Measurements from ENCODE around the gene TMIE. TPM values are rescaled to one million over a fixed set of nuclear protein-coding genes. Genes with fewer than 3 reads are reported as not detected.
A peak's percentile ranks its signal among the peaks of the same experiment; 100 is the strongest.
"Not testable (repeated sequence)": the region's sequence is repeated elsewhere in the genome, so short reads cannot be mapped to it uniquely, and the experiment has no call there.

TMIE gene
- total and polyA plus RNA-seq, 2 experiments from 2014 or later = 0.53 to 0.63 TPM

GRCh38 chr3:46750555-46751038 lies 49.4 kb downstream of the TMIE start:
- no peaks in the 10 kb centered on the region for H3K9me3 ChIP-seq (ENCODE audit: low read depth)
- TF ChIP-seq, protein P1, sequence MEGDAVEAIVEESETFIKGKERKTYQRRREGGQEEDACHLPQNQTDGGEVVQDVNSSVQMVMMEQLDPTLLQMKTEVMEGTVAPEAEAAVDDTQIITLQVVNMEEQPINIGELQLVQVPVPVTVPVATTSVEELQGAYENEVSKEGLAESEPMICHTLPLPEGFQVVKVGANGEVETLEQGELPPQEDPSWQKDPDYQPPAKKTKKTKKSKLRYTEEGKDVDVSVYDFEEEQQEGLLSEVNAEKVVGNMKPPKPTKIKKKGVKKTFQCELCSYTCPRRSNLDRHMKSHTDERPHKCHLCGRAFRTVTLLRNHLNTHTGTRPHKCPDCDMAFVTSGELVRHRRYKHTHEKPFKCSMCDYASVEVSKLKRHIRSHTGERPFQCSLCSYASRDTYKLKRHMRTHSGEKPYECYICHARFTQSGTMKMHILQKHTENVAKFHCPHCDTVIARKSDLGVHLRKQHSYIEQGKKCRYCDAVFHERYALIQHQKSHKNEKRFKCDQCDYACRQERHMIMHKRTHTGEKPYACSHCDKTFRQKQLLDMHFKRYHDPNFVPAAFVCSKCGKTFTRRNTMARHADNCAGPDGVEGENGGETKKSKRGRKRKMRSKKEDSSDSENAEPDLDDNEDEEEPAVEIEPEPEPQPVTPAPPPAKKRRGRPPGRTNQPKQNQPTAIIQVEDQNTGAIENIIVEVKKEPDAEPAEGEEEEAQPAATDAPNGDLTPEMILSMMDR (IDR thresholded peaks at IDR 0.05; ENCODE audit: low read depth, low read length) = no peak
- no peak for DNase-seq (ENCODE audit: low read depth in 1 of 2, low spot score in 1 of 2)

DNA sequence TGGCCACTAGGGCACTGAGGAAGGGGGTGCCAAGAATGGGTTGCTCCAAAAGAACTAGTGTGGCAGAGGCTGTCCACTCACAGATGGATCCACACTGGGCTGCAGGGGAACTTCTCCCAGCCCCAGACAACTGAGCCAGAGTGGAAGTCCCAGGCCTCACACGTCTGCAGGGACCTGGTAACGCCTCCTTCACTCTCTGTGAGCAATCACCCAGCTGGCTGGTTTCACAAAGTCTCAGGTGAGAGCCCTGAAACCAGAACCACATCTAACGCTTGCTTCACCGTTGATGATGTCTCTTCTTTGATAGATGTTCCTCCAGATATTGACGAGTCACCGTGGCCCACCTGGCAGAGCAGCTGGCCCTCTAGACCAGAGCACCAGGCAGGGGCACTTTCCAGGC lies 51.9 kb downstream of the TMIE start:
- H3K4me3 ChIP-seq; H3K9me3 ChIP-seq (ENCODE audit: low read depth); H3K27me3 ChIP-seq; H3K27ac ChIP-seq; H3K4me1 ChIP-seq (ENCODE audit: low read depth); H3K36me3 ChIP-seq; DNase-seq (ENCODE audit: low read depth in 1 of 2, low spot score in 1 of 2): not testable (repeated sequence)

More at GRCh38 chr3:46750555-46751038, 49.4 kb downstream of the TMIE start:
- Histone ChIP-seq H3K27me3 (no peaks in the 10 kb centered on the region), H3K36me3 (no peaks in the 10 kb centered on the region), H3K4me3 (no peak overlapping the region), H3K4me1 (ENCODE audit: low read depth) (no peaks in the 10 kb centered on the region), H3K27ac (no peak overlapping the region)

DNA sequence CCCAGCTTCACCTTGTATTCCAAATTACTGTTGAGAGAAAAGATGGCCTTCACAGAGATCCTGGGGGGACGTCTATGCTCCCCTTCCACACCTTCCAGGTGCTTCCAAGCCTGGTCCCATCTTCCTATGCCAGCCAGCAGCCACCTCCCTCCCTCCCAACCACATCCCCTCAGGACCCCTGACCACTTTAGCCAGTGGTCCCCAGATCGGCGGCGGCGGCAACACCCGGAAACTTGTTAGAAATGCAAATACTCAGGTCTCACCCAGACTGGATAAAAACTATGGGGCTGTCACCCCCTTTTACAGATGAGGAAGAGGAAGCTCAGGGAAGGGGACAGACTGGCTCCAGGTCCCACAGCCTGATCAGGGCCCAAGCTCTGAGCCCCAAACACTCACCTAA lies 54.5 kb downstream of the TMIE start:
- DNase-seq (ENCODE audit: low read depth in 1 of 2, low spot score in 1 of 2) = no peak
- Histone ChIP-seq H3K4me1 (ENCODE audit: low read depth) (no peaks in the 10 kb centered on the region), H3K9me3 (ENCODE audit: low read depth) (no peaks in the 10 kb centered on the region), H3K4me3 (no peak overlapping the region), H3K36me3 (no peaks in the 10 kb centered on the region), H3K27ac (no peak overlapping the region), H3K27me3 (no peaks in the 10 kb centered on the region)
- TF ChIP-seq, protein P1 (IDR thresholded peaks at IDR 0.05; ENCODE audit: low read depth, low read length) = no peak

- H3K27ac ChIP-seq = no peak overlapping the region
- DNase-seq (ENCODE audit: low read depth in 1 of 2, low spot score in 1 of 2) = no peak
- TF ChIP-seq, protein P1 (IDR thresholded peaks at IDR 0.05; ENCODE audit: low read depth, low read length) = no peak
- H3K4me3 ChIP-seq = no peak overlapping the region
- H3K27me3 ChIP-seq = no peaks in the 10 kb centered on the region
- no peaks in the 10 kb centered on the region for H3K4me1 ChIP-seq (ENCODE audit: low read depth)
- no peaks in the 10 kb centered on the region for H3K9me3 ChIP-seq (ENCODE audit: low read depth)
- no peaks in the 10 kb centered on the region for H3K36me3 ChIP-seq
Observed at GRCh38 chr3:46756642-46757041, 55.5 kb downstream of the TMIE start.

DNA sequence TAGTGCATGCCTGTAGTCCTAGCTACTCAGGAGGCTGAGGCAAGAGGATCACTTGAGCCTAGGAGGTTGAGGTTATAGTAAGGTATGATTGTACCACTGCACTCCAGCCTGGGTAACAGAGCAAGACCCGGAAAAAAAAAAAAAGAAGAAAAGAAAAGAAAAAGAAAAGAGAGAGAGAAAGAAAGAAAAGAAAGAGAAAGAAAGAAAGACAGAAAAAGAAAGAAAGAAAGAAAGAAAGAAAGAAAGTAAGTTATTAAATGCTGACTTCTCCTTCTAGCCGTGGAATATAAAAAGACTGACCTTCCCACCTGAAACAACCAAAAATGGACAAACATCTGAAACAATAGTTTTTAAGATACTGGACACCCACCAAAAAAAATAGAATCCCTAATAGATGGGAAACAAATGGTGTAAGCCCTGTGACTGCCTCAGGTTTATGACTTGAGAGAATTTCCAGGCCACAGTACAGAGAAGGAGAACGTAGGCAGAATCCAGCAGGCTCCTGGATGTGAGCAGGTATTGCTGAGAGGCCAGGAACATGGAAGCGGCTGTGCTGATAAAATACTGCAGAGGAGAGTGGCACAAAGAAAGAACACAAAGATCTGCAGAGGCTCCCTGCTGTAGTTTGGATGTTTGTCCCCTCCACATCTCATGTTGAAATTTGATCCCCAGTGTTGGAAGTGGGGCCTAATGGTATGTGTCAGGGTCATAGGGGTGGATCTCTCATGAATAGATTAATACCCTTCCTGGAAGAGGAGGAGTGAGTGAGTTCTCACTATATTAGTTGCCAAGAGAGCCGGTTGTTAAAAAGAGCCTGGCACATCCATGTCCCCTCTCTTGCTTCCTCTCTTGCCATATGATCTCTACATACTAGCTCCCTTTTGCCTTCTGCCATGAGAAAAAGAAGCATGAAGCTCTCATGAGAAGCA lies 58.3 kb downstream of the TMIE start:
- DNase-seq (ENCODE audit: low read depth in 1 of 2, low spot score in 1 of 2) = peak in 1 of 2 donors; percentile 46
- no peaks in the 10 kb centered on the region for H3K27me3 ChIP-seq
- TF ChIP-seq, protein P1 (IDR thresholded peaks at IDR 0.05; ENCODE audit: low read depth, low read length) = no peak
- H3K4me1 ChIP-seq (ENCODE audit: low read depth) = no peaks in the 10 kb centered on the region
- H3K36me3 ChIP-seq = no peaks in the 10 kb centered on the region
- H3K9me3 ChIP-seq (ENCODE audit: low read depth) = no peaks in the 10 kb centered on the region
- no peak overlapping the region for H3K4me3 ChIP-seq
- H3K27ac ChIP-seq = peak overlapping the region; percentile 70

Other genes with a start within 250 kb of the TMIE start
- not detected in 2 replicates for gene LTF, start 236.5 kb upstream of the TMIE start, total RNA-seq
- gene LTF, start 236.5 kb upstream of the TMIE start, polyA plus RNA-seq = not detected in 2 replicates
- gene RTP3, start 203.4 kb upstream of the TMIE start, total RNA-seq = not detected in 2 replicates
- gene RTP3, start 203.4 kb upstream of the TMIE start, polyA plus RNA-seq = not detected in 2 replicates
- gene LRRC2, start 135.1 kb upstream of the TMIE start, total RNA-seq = 0.56 and 0.77 TPM in 2 replicates
- gene LRRC2, start 135.1 kb upstream of the TMIE start, polyA plus RNA-seq = 0.71 and 1.6 TPM in 2 replicates
- gene FAM240A, start 88.9 kb upstream of the TMIE start, total RNA-seq = not detected in 2 replicates
- not detected in 2 replicates for gene FAM240A, start 88.9 kb upstream of the TMIE start, polyA plus RNA-seq
- 3.0 and 11.4 TPM in 2 replicates for gene ALS2CL, start 7.7 kb upstream of the TMIE start, total RNA-seq
- gene ALS2CL, start 7.7 kb upstream of the TMIE start, polyA plus RNA-seq = 2.2 and 10.8 TPM in 2 replicates
- gene PRSS50, start 16.5 kb downstream of the TMIE start, total RNA-seq = 3.2 and 4.1 TPM in 2 replicates
- 1.9 and 2.0 TPM in 2 replicates for gene PRSS50, start 16.5 kb downstream of the TMIE start, polyA plus RNA-seq
- gene MYL3, start 162.1 kb downstream of the TMIE start, total RNA-seq = 2,390 and 3,091 TPM in 2 replicates
- 2,590 and 3,027 TPM in 2 replicates for gene MYL3, start 162.1 kb downstream of the TMIE start, polyA plus RNA-seq
- 101 and 121 TPM in 2 replicates for gene PTH1R, start 176.3 kb downstream of the TMIE start, total RNA-seq
- gene PTH1R, start 176.3 kb downstream of the TMIE start, polyA plus RNA-seq = 112 and 164 TPM in 2 replicates